HG03064 (cell line): ENCODE data around the gene S100PBP.

Source experiments
- ATAC-seq: cut with Tn5 transposase; IDR thresholded peaks from one replicate; pipeline ENCODE4 v1.9.1; 2021; ENCODE audit warnings: low read depth; ENCODE audit not compliant: unreplicated experiment

S100PBP gene

GRCh38 chr1:32868085-32868484, 50.6 kb downstream of the S100PBP start:
- no peak for ATAC-seq

GRCh38 chr1:32868806-32869455, 51.5 kb downstream of the S100PBP start:
- no peak for ATAC-seq

- no peak for ATAC-seq
Measured at GRCh38 chr1:32869923-32870614, 52.6 kb downstream of the S100PBP start.

GRCh38 chr1:32870615-32871363, 53.3 kb downstream of the S100PBP start, which contains the start of gene FNDC5:
Gene FNDC5, minus strand, starts transcription at chr1:32870912.
- ATAC-seq = no peak

GRCh38 chr1:32871364-32872191, 54.1 kb downstream of the S100PBP start:
- ATAC-seq = no peak

GRCh38 chr1:32872192-32872460, 54.7 kb downstream of the S100PBP start:
- no peak for ATAC-seq

- ATAC-seq = no peak
Measured at GRCh38 chr1:32873484-32873883, 56.0 kb downstream of the S100PBP start.

- ATAC-seq = no peak
Measured at GRCh38 chr1:32874860-32875752, 57.7 kb downstream of the S100PBP start.

GRCh38 chr1:32876341-32877210, 59.1 kb downstream of the S100PBP start:
- no peak for ATAC-seq

- no peak for ATAC-seq
Measured at GRCh38 chr1:32877211-32878110, 60.0 kb downstream of the S100PBP start.

GRCh38 chr1:32878183-32878582, 60.7 kb downstream of the S100PBP start:
- ATAC-seq = no peak

GRCh38 chr1:32878637-32879041, 61.2 kb downstream of the S100PBP start:
- ATAC-seq = no peak

- no peak for ATAC-seq
Measured at GRCh38 chr1:32881291-32881690, 63.8 kb downstream of the S100PBP start.

- no peak for ATAC-seq
Measured at GRCh38 chr1:32881871-32882850, 64.7 kb downstream of the S100PBP start.

- ATAC-seq = no peak
Measured at GRCh38 chr1:32883338-32884031, 66.0 kb downstream of the S100PBP start.

- no peak for ATAC-seq
Measured at GRCh38 chr1:32884032-32884372, 66.5 kb downstream of the S100PBP start.
